Neural cell (in vitro differentiated cells): ENCODE data around the gene SBSN.

ENCODE experiments used
- EZH2 ChIP-seq: fragments of 200-600, 300-800 bp; shearing (Covaris generic), sonication (generic); IDR thresholded peaks from 2 replicates; pipeline ENCODE4 v1.6.1; 2014; ENCODE audit warnings: antibody characterized with exemption, low read length, borderline replicate concordance, mild to moderate bottlenecking; ENCODE audit not compliant: insufficient read depth, poor library complexity, severe bottlenecking
- RAD21 ChIP-seq: fragments of 450-650 bp; conservative IDR thresholded peaks from 2 replicates; pipeline ENCODE4 v1.6.1; 2014; ENCODE audit warnings: antibody characterized with exemption, mild to moderate bottlenecking, moderate library complexity
- TF ChIP-seq, protein P1 (sequence below): fragments of 450-650 bp; IDR thresholded peaks from 2 replicates; pipeline ENCODE4 v1.5.1; 2014; ENCODE audit warnings: antibody characterized with exemption, mild to moderate bottlenecking, moderate library complexity; ENCODE audit not compliant: poor library complexity, severe bottlenecking

DNA sequence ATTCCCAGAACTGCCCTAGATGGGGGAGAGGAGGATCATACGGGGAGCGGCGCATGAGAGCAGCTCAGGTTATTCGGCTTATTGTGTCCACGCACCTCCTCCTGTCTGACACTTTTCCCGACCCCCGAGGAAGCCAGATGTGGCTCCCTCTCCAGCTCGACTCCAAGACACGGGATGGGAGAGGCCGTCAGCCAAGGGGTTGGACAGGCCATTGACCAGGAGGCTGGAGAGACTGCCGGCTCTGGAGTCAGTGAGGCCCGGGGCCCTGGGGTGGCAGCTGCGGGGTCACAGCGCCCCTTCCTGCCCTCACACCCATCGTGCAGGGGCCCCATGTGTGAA lies 17.5 kb downstream of the SBSN start:
- TF ChIP-seq RAD21, result no peak
- TF ChIP-seq, protein P1, sequence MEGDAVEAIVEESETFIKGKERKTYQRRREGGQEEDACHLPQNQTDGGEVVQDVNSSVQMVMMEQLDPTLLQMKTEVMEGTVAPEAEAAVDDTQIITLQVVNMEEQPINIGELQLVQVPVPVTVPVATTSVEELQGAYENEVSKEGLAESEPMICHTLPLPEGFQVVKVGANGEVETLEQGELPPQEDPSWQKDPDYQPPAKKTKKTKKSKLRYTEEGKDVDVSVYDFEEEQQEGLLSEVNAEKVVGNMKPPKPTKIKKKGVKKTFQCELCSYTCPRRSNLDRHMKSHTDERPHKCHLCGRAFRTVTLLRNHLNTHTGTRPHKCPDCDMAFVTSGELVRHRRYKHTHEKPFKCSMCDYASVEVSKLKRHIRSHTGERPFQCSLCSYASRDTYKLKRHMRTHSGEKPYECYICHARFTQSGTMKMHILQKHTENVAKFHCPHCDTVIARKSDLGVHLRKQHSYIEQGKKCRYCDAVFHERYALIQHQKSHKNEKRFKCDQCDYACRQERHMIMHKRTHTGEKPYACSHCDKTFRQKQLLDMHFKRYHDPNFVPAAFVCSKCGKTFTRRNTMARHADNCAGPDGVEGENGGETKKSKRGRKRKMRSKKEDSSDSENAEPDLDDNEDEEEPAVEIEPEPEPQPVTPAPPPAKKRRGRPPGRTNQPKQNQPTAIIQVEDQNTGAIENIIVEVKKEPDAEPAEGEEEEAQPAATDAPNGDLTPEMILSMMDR, result peak; percentile 43
- TF ChIP-seq EZH2, result no peak
